ENCODE data around the gene IFT20.

DNA sequence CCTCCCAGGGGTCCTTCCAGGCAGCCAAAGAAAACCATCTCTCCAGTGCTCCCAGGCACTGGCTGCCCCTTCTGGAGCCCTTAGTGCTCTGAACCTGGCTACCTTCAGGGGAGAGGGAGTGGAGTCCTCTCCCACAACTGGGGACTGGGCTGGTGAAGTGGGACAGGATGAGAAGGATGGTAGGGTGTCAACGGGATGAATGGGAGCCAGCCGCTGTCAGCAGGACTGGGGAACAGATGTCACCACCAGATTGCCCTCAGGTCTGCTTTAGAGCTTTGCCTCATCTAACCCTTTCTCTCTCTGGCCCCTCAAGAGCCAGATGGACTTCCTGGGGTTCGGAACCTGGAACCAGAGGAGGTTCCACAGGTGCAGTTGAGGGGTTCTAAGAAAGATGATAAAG is 30.2 kb upstream of the IFT20 start:
- TF ChIP-seq, protein P1, sequence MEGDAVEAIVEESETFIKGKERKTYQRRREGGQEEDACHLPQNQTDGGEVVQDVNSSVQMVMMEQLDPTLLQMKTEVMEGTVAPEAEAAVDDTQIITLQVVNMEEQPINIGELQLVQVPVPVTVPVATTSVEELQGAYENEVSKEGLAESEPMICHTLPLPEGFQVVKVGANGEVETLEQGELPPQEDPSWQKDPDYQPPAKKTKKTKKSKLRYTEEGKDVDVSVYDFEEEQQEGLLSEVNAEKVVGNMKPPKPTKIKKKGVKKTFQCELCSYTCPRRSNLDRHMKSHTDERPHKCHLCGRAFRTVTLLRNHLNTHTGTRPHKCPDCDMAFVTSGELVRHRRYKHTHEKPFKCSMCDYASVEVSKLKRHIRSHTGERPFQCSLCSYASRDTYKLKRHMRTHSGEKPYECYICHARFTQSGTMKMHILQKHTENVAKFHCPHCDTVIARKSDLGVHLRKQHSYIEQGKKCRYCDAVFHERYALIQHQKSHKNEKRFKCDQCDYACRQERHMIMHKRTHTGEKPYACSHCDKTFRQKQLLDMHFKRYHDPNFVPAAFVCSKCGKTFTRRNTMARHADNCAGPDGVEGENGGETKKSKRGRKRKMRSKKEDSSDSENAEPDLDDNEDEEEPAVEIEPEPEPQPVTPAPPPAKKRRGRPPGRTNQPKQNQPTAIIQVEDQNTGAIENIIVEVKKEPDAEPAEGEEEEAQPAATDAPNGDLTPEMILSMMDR (IDR thresholded peaks at IDR 0.05), result no peak
- no peak for TF ChIP-seq POLR2A (IDR thresholded peaks at IDR 0.05)
